DMS 273 (cell line): ENCODE data around the gene MMP19.
"Not testable (repeated sequence)": the region's sequence is repeated elsewhere in the genome, so short reads cannot be mapped to it uniquely, and the experiment has no call there.

ENCODE experiments used
- DNase-seq: peaks from one replicate; lab custom pipeline; 2025; ENCODE audit not compliant: unreplicated experiment; lab: John Stamatoyannopoulos, UW

MMP19 gene

DNA sequence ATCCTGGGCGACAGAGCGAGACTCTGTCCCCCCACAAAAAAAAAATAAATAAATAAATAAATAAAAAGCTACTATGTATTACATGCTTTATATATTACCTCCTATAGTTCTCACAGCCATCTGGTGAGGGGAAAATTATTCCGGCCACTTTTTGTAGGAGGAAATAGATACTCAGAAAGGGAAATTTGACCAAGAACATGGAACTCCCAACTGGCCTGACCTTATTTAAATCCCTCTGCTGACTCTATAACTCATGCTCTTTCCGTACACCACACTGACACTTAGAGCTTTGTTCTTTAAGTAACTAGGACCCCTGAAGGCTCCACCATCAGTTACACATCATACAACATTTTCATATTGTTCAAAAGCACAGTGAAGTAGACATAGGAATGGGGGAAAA lies 2.2 kb upstream of the MMP19 start:
- DNase-seq: no peak

DNA sequence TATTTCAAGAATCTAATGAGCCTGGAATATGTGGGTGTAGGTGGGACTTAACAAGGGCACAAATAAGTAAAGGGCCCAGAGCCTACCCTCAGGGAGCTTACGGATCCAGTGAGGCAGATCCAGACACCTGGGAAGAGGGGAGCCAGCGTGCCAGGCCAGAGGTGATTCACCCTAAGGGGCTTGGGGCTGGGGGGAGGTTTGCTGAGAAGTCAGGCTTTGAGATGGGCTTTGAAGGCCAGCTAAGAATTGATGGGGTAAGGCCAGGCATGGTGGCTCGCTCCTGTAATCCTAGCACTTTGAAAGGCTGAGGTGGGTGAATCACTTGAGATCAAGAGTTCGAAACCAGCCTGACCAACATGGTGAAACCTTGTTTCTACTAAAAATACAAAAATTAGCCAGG lies 695 bp upstream of the MMP19 start:
- DNase-seq: no peak

GRCh38 chr12:55840581-55841351 lies 2.0 kb downstream of the MMP19 start:
- no peak for DNase-seq

GRCh38 chr12:55839345-55840140 lies 3.2 kb downstream of the MMP19 start:
- DNase-seq: no peak

GRCh38 chr12:55838361-55838760 lies 4.4 kb downstream of the MMP19 start:
- DNase-seq: no peak

- not testable (repeated sequence) for DNase-seq
Observed at GRCh38 chr12:55834400-55834799, 8.3 kb downstream of the MMP19 start.

GRCh38 chr12:55833056-55833455 lies 9.7 kb downstream of the MMP19 start:
- DNase-seq: no peak

DNA sequence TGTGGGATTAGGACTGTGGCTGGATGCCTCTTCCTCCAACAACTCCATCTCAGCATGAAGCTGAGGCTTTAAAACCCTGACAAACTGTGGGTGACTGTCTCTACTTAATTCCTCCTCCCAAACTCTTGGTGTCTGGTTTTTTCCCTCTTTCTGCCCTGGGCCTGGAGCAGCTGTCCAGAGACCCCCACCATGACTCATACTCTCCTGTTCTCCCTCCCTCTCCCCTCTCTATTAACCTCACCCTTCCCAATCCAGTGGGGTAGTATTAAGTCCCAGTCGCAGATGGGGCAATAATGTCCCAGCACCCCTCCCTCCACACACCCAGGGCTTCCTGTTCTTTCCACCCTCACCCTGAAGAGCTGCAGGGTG lies 11.3 kb downstream of the MMP19 start:
- DNase-seq: no peak

- peak; percentile 62 for DNase-seq
Observed at GRCh38 chr12:55830601-55831446, 11.9 kb downstream of the MMP19 start.

- peak; percentile 62 for DNase-seq
Observed at GRCh38 chr12:55829967-55830600, 12.7 kb downstream of the MMP19 start.

DNA sequence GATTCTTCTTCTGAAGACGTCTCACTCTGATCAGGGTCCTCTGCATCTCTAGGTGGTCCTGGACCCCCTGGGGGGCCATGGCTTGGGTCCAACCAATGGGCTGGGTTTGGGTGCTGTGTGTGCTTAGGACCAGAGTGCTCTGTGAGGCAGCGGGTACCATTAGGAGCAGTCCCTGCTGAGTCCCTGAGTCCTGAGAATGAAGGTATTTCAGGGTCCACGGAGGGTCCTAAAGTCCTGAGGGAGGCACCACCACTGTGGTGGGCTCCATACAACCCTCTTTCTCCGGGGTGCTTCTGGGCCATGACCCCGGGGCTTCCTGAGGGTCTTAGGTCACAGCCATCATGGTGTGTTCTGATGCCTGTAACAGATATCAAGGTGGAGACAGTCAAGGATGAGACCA lies 14.4 kb downstream of the MMP19 start:
- DNase-seq: no peak

GRCh38 chr12:55827806-55828205 lies 14.9 kb downstream of the MMP19 start:
- DNase-seq: no peak

DNA sequence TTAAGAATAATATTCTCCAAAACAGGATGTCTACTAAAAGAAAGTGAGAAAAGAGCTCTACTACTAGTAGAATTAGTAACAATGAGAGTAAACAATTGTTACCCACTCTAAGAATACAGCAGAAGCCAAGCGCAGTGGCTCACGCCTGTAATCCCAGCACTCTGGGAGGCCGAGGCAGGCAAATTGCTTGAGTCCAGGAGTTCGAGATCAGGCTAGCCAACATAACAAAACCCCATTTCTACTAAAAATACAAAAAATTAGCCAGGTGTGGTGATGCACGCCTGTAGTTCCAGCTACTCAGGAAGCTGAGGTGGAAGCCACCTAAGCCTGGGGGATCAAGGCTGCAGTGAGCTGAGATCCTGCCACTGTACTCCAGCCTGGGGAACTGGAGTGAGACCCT lies 18.0 kb downstream of the MMP19 start:
- DNase-seq: no peak

DNA sequence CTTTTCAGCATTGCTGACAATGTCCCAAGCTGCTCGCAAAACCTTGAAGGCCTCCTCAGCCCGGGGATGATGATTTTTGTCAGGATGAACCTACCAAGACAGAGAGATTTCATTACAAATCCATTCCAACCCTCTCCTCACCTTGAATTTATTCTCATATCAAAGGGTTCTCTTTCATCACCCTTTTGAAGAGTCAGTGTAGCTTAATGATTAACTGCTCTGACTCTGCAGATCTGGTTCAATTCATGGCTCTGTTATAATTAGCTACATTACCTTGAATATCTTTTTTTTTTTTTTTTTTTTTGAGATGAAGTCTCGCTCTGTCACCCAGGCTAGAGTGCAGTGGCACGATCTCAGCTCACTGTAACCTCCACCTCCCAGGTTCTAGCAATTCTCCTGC lies 19.3 kb downstream of the MMP19 start:
- no peak for DNase-seq

GRCh38 chr12:55822228-55822627 lies 20.5 kb downstream of the MMP19 start:
- DNase-seq: peak; percentile 20

GRCh38 chr12:55820679-55821078 lies 22.1 kb downstream of the MMP19 start:
- peak; percentile 35 for DNase-seq

- DNase-seq: no peak
Observed at GRCh38 chr12:55818886-55819285, 23.9 kb downstream of the MMP19 start.

DNA sequence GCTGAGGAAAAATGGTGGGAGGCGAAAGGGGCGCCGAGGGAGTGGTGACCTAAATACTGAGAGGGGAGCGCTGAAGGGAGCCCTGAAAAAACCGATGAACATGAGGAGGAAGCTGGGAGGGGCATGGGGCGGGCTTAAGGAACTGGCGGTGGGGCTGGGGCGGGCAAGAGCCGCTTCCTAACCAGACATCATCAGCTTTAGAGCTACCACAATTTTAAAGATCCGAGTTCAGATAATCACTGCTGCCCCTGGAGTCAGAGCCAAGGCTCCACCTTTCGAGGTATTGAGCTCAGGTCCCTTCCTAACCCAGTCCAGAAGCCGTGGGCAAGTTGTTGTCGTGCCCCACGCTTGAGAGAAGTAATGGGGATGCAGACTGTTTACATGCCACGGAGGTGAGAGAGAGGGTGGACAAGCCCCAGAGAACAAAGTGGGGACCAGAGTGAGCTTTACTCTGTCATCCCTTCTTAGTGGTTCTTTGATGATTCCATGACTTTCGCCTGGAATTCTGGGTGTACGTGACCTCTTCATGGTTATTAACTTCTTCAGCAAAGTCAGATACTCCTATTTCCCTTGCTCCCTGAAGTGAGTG lies 24.5 kb downstream of the MMP19 start:
- DNase-seq: peak; percentile 80

DNA sequence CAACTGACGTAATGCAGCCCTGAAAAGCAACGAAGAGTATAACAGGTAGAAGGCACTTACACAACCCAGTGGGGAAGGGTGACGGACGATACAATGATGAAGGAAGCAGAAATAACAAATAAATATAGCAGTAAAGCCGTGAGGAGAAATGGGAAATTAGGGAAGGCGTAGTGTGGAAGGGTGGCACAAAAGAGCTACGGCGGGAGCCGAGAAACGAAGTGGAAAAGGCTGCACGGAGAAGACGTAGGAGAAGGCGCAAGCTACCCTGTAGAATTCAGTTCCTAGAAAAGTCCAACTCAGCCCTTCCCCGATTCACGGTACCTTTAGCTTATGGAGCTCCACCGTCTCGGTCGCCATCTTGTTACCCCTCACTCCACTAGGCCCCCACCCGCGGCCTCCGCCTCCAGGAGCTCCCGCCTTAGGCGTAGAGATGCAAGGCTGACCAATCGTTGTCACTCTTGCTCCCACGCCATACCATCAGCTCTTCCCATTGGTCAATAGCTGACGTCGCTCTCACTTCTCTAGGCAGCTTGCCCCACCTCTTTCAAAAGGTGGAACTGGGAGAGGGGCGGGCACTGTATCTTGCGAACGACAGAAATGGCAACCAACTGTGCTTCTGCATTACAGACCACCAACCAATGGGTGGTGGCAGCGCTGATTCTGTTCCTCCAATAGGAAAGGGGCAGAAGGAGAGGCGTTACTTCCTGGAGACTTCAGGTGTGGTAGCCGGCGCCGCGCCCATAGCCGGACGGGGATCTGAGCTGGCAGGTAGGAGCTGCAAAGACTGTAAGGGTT lies 25.2 kb downstream of the MMP19 start, which contains the start of the genes ORMDL2 and SARNP:
ORMDL2 (plus strand) TSS at position 697 of the 795 bp plus-strand sequence. CDS start 959 bp downstream, outside the sequence.
SARNP (minus strand) TSS at position 380 of the 795 bp plus-strand sequence; CDS start at position 357, 23 bp downstream.
- DNase-seq: peak; percentile 99
